T47D (cell line): Measurements from ENCODE around the gene PPM1E.
A peak's percentile ranks its signal among the peaks of the same experiment; 100 is the strongest.
"Not testable (repeated sequence)": the region's sequence is repeated elsewhere in the genome, so short reads cannot be mapped to it uniquely, and the experiment has no call there.

Experiments
- DNase-seq, 2 experiments: peaks; one replicate each; pipeline versions ENCODE4 v3.0.0 to v3.0.0-alpha.2; 2011 to 2012; ENCODE audit warnings: low read depth in 1 of 2, low spot score in 1 of 2
- JUND ChIP-seq: IDR thresholded peaks from 2 replicates; pipeline ENCODE4 v1.6.1; 2012; ENCODE audit warnings: low read depth
- in situ Hi-C: cut with HindIII; loops from 2 replicates; pipeline ENCODE4 v1.10.0; 2016; ENCODE audit warnings: low sequenced_read_pairs, low pct_unique_long_range_greater_than_20kb

PPM1E gene

DNA sequence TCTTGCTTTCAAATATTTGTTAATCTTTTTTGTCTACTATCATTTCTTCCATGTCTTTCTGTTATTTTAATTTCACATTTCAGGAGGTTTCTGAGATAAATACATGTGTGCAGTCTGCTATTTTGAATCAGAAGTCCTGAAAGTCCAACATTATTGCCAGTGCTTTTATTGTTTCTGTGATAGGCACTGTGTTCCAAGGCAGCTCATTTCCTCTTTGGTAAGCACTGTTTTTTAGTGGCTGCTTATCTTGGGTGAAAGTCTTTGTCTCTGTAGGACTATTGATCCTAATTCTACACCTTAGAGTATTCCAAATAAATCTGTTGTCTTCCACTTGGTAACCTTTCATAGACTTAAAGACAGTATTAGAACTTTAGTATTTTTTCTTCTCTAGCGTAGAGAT, 76.1 kb downstream of the PPM1E start:
- DNase-seq, result no peak
- in situ Hi-C loops, result no loop called here
- TF ChIP-seq JUND, result no peak

DNA sequence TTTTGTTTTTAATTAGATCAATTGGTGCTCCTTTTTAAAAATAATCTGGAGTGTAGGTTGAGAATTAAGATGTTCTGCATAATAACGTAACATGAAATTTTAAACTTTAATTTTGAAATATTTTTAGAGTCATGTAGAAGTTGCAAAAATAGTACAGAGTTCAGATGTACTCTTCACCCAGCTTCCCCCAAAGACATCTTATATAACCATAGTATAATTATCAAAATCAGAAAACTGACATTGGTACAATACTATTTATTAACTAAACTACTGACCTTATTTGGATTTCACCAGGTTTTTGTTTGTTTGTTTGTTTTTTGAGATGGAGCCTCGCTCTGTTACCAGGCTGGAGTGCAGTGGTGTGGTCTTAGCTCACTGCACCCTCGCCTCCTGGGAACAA, 76.9 kb downstream of the PPM1E start:
- in situ Hi-C loops, result no loop called here

DNA sequence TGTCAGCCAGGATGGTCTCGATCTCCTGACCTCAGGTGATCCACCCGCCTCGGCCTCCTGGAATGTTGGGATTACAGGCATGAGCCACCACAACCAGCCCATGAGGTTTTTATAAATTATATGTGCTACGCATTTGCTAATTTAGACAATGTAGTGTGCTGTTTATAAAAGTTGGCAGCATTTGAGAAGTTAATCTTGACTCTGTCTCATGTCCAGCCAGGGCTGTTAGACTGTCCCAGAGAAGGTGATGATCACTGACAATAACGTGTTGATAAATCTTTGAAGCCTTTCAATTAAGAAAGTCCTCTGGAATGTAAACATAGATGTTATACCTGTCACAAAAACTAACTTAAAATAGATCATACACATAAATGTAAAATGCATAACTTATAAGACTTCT, 82.0 kb downstream of the PPM1E start:
- no peak for DNase-seq
- in situ Hi-C loops, result no loop called here
- TF ChIP-seq JUND, result no peak

More for the DNA sequence above, 76.9 kb downstream of the PPM1E start:
- no peak for DNase-seq
- no peak for TF ChIP-seq JUND

DNA sequence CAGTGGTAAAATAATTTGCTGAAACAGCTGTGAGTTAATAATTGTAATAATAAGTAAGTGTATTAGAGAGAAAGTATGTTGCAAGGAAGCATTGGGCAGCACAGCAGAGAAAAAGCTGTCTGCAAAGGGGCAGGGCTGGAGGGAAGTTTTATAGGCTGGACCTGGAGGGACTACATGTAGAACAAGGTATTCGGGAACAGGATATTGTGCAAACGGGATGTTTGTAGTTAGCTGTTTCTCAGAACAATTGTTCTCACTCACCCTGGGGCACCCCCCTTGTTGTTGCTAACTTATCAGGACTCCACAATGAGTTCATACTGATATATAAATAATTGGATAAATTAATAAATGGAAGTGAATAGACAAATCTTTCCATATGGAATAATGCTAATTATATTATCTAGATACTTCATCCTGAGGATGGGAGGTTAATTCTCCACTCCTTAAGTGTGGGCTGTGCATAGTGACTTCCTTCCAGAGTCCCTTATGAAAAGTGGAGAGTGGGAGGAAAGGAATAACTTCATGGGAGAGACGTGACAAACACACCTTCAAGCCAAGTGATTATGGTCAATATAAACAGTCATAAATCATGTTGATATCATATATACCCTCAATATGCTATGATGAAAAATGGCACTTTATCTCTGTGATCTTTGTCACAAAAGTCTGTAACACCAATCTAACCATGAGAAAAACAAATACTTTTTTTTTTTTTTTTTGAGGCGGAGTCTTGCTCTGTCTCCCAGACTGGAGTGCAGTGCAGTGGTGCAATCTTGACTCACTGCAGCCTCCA, 85.4 kb downstream of the PPM1E start:
- TF ChIP-seq JUND, result no peak

DNA sequence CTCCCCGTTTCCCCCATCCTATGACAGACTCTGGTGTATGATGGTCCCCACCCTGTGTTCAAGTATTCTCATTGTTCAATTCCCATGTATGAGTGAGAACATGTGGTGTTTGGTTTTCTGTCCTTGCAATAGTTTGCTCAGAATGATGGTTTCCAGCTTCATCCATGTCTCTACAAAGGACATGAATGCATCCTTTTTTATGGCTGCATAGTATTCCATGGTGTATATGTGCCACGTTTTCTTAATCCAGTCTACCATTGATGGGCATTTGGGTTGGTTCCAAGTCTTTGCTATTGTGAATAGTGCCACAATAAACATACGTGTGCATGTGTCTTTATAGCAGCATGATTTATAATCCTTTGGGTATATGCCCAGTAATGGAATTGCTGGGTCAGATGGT, 90.8 kb downstream of the PPM1E start:
- DNase-seq, in situ Hi-C loops: not testable (repeated sequence)

More for the DNA sequence above, 85.4 kb downstream of the PPM1E start:
- no peak for DNase-seq
- in situ Hi-C loops, result no loop called here

DNA sequence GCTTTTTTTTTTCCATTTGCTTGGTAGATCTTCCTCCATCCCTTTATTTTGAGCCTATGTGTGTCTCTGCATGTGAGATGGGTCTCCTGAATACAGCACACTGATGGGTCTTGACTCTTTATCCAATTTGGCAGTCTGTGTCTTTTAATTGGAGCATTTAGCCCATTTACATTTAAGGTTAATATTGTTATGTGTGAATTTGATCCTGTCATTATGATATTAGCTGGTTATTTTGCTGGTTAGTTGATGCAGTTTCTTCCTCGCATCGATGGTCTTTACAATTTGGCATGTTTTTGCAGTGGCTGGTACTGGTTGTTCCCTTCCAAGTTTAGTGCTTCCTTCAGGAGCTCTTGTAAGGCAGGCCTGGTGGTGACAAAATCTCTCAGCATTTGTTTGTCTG, 94.5 kb downstream of the PPM1E start:
- in situ Hi-C loops, DNase-seq: not testable (repeated sequence)

DNA sequence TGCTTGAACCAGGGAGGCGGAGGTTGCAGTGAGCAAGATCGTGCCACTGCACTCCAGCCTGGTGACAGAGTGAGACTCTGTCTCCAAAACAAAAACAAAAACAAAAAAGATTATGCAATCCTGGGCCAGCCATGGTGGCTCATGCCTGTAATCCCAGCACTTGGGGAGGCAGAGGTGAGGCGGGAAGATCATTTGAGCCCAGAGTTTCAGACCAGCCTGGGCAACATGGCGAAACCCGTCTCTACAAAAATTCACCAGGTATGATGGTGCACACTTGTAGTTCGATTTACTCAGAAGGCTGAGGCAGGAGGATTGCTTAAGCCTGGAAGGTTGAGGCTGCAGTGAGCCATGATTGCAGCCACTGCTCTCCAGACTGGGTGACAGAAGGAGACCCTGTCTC, 109.6 kb downstream of the PPM1E start:
- no peak for DNase-seq
- in situ Hi-C loops, result no loop called here
- TF ChIP-seq JUND, result no peak

DNA sequence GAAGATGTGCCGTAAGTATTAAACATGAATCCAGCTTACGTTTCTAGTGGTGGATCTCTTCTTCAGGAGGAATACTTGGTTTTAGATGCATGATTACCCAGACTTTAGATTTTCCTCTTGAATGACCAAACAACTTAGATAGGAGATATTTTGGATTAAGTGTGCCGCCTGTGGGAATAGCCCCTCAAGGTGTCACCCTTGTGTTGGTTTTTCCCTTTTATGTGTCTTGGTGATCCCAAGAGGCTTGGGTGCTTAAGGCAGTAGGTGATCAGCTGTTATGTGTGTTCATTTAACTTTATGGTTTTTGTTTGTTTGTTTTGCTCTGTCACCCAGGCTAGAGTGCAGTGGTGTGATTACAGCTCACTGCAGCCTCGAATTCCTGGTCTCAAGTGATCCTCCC, 115.1 kb downstream of the PPM1E start:
- in situ Hi-C loops, result no loop called here
- TF ChIP-seq JUND, result no peak
- peak in 1 of 2 experiments; percentile 20 for DNase-seq

DNA sequence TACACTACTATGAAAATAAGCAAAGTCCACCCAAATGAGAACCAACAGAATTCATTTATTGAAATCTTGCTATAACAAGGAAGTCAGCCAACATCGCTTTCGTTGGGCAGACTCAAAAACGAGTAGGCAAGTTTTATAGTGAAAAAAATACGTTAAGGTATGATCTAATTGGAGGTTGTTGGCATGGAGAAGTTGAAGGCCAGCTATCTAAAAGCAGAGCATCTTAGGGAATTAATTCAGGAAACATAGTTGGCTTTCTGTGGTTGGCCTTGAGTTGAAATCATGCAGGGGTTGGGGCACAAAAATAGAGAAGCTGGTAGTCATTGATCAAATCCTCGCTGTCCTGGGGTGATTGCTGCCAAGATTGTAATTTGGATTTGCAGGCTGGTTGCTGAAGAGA, 118.3 kb downstream of the PPM1E start:
- no peak for DNase-seq
- in situ Hi-C loops, result no loop called here
- no peak for TF ChIP-seq JUND

DNA sequence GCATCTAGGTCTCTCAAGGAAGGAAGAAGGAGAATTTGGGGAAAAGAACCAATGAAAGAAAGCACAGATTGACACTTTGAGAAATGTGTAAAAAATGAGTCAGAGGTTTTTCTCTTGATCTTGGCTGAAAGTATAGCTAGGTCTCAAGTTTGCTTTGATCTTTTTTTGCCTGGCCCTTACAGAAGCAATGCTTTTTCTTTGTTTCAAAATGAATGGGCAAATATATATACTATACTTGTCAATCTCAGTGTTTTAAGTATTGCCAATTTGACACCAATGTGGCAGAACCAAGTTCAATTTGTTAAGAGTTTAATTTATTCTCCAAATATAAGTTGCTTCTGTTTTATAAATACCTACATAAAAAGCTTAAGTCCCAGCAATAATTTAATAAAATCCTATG, 119.6 kb downstream of the PPM1E start:
- TF ChIP-seq JUND, result no peak
- DNase-seq, result no peak
- in situ Hi-C loops, result no loop called here

DNA sequence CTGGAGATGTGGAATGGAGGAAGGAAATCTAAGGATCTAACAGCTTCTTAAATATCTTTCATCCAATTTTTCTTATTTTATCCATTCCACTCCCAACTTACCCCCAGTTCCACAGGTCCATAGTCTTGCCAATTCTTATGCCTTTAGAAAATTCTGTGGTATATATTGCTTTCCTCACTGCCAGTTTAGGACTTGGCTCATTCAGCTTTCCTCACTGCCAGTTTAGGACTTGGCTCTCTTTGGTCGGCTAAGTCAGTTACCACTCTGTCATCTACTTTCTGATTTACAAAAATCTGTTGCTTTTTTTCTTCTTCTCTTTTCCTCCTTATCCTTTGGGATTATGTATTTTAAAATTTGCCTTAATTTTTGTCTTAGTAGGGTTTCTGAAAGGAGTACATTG, 128.5 kb downstream of the PPM1E start:
- no peak for TF ChIP-seq JUND
- in situ Hi-C loops, result no loop called here
- no peak for DNase-seq

DNA sequence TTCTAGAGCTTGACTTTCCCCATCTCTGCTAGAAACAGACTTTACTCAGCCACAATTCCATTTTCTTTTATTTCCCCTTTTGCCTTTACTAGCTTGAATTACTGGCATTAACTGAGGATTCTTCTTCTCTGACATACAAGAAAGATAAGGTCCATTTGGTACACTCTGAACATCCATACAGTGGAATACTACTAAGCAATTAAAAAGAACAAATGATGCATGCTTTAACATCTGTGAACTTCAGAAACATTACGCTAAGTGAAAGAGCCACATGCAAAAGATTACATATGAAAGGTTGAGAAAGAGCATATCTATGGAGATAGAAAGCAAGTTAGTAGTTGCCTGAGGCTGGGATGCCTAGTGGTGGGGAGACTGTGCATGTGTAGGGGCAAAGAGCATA, 130.9 kb downstream of the PPM1E start:
- TF ChIP-seq JUND, result no peak
- no peak for DNase-seq
- in situ Hi-C loops, result no loop called here

DNA sequence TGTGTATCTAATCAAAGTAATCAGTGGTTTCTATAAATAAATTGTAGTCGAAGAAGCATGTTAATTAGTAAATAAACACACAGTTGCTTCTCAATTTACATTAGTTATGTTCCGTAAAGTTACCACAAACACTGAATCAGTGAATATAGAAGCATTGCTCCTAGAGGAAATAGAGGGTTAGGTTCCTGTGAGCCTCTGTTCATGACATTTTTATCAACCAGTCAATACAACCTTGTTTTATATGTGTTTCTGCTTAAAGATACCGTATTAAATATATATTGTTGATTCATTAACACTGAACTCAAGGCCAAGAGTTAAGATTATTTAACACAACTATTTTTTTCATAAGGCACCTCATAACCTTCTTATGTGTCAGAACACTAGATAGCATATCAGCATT, 134.3 kb downstream of the PPM1E start:
- TF ChIP-seq JUND, result no peak
- DNase-seq, result no peak
- in situ Hi-C loops, result no loop called here

DNA sequence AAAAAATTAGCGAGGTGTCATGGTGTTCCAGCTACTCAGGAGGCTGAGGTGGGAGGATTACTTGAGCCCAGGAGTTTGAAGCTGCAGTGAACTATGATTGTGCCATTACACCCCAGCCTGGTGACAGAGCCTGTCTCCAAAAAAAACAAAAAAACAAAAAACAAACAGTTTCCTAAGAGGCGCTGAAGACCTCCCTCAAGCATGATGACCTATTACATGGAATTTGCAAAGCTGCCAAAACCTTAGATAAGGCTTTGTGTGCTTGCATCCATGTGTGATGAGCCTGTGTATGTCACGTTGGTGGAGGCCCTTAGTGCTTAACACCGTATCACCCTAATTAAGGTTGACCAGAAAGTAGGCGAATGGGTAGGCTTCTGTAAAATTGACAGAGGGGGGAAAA, 143.5 kb downstream of the PPM1E start:
- no peak for TF ChIP-seq JUND
- in situ Hi-C loops, result no loop called here
- DNase-seq, result no peak

DNA sequence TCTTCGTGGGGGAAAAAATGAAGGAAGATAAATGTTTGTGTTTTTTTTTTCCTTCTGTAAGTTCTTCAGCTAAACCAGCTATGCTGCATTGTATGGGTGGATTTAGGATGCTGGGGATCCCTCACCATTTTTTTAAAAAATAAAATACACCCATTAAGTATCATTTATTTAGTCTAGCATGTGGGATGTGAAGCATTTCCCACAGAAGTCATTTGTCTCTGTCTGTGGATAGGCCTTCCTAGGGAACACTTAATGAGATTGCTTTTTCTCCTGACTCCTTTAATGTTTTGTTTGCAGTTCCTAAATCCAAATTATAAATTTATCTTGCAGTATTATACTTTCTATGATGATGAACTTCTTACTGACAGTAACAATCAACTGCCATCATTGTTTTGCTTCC, 146.7 kb downstream of the PPM1E start:
- no peak for TF ChIP-seq JUND
- in situ Hi-C loops, result no loop called here
- no peak for DNase-seq
